Adrenal gland (tissue), 12 donors: ENCODE data around the gene CTXND1. TPM values are rescaled to one million over a fixed set of nuclear protein-coding genes. Genes with fewer than 3 reads are reported as not detected.

Experiments
- DNase-seq, 7 donors: peaks; one replicate each; pipeline ENCODE4 v3.0.0-alpha.2; 2019 to 2020
- H3K27ac ChIP-seq, 5 donors: fragments of 200-600 bp; sonication (generic) in 4 of 5; 1 replicate in 3 of 5; 2 replicates in 2 of 5; pipeline versions ENCODE4 v1.5.1 to v1.8.0; 2016 to 2020; ENCODE audit warnings: mild to moderate bottlenecking in 1 of 5
- H3K27me3 ChIP-seq: fragments of 200-600 bp; 2 replicates; pipeline ENCODE4 v1.8.0; 2021
- H3K36me3 ChIP-seq, 2 donors: fragments of 200-600 bp; replicated peaks in 1 of 2; 1 replicate in 1 of 2; 2 replicates in 1 of 2; pipeline versions ENCODE4 v1.5.1 to v1.8.0; 2018 to 2022
- H3K4me1 ChIP-seq, 2 donors: fragments of 200-600 bp; replicated peaks in 1 of 2; 1 replicate in 1 of 2; 2 replicates in 1 of 2; pipeline versions ENCODE4 v1.5.1 to v1.8.0; 2018 to 2021
- H3K4me3 ChIP-seq, 4 donors: fragments of 200-600 bp; sonication (generic) in 3 of 4; one replicate each; pipeline ENCODE4 v1.5.1; 2016 to 2018
- H3K9me3 ChIP-seq, 3 donors: fragments of 200-600 bp; sonication (generic) in 1 of 3; replicated peaks in 1 of 3; 1 replicate in 2 of 3; 2 replicates in 1 of 3; pipeline versions ENCODE4 v1.5.1 to v1.8.0; 2016 to 2021
- CTCF ChIP-seq, 6 experiments: fragments of 450-650 bp in 4 of 6; fragments of 200-600 bp in 2 of 6; sonication (generic) in 1 of 6; IDR thresholded peaks; 1 replicate in 5 of 6; 2 replicates in 1 of 6; pipeline versions ENCODE4 v1.5.1 to v1.8.0; 2016 to 2021; ENCODE audit warnings: antibody characterized with exemption in 6 of 6, mild to moderate bottlenecking in 2 of 6, moderate library complexity in 1 of 6
- POLR2A ChIP-seq, 2 donors: fragments of 450-650 bp; IDR thresholded peaks; one replicate each; pipeline ENCODE4 v1.6.1; 2017; ENCODE audit warnings: antibody characterized with exemption in 2 of 2, mild to moderate bottlenecking in 2 of 2, moderate library complexity in 1 of 2
- WGBS, 4 donors: extraction: QIAGEN DNeasy Blood & Tissue Kit in 2 of 4; methylation state at CpG; one replicate each; pipeline versions ENCODE4 v1.1.5 to v1.1.7; 2013 to 2017; 5-methylcytosine and 5-hydroxymethylcytosine counted together
- intact Hi-C, 2 donors: fragments of 100-400 bp; cut with DNase I; formaldehyde crosslinking; loops; one replicate each; pipeline versions ENCODE4 v1.14.1 to v1.15.0; 2022 to 2023
- polyA plus RNA-seq, 3 donors: library from polyadenylated mRNA; stranded (reverse); fragments of 200-250 nt in 2 of 3; fragments of 350-450 nt in 1 of 3; fragmentation: Illumina TruSeq in 1 of 3; extraction: RNeasy Lipid Tissue Mini Kit (QIAGEN cat#74804) in 1 of 3; gene quantifications; one replicate each; pipeline ENCODE4 v1.2.3, GENCODE V29; 2013 to 2014
- total RNA-seq, 9 donors: library from RNA; depleted of rRNA in 4 of 9; stranded (reverse); fragments of >200 nt in 4 of 9; fragments of 120-200 nt in 1 of 9; fragmentation: NEBNext Ultra II Directional in 1 of 9; extraction: Animal tissue kit (Norgen Biotek cat#: 25700) in 1 of 9; gene quantifications; one replicate each; pipeline versions ENCODE4 v1.1.0 to v1.2.4, GENCODE V29; 2013 to 2023
- donor health status: healthy with polysubstance abuse.
- donor health status: Bipolar disorder and iron deficiency.
- donor health status: DM: yes; HTN: yes; CAD: no.
- donor health status: DM: no; HTN: no; CAD: no.
- donor health status: DM: no; HTN: no; CAD: no.
- donor health status: DM: yes; HTN: yes; CAD: no.

The CTXND1 gene
- total and polyA plus RNA-seq, 12 donors: 0.55 to 17.4 (median 4.3) TPM

- no peaks in the 10 kb centered on the region for H3K27me3 ChIP-seq
- WGBS, 4 donors: 87 to 95% (median 93%) methylated on average over 2 of the region's 2 CpGs
Observed at GRCh38 chr15:80219955-80220354, 32.1 kb downstream of the CTXND1 start.

GRCh38 chr15:80217327-80217900 lies 34.6 kb downstream of the CTXND1 start:
- H3K27me3 ChIP-seq: no peaks in the 10 kb centered on the region
- intact Hi-C loops: no loop called here

More at GRCh38 chr15:80219955-80220354, 32.1 kb downstream of the CTXND1 start:
- Histone ChIP-seq H3K4me1 (no peaks in the 10 kb centered on the region), H3K9me3 (no peaks in the 10 kb centered on the region), H3K27ac (no peak overlapping the region), H3K4me3 (no peak overlapping the region), H3K36me3 (no peaks in the 10 kb centered on the region)
- intact Hi-C loops: no loop called here
- TF ChIP-seq CTCF (IDR thresholded peaks at IDR 0.05) (no peak), POLR2A (IDR thresholded peaks at IDR 0.05) (no peak)
- no peak for DNase-seq

GRCh38 chr15:80216911-80217310 lies 35.1 kb downstream of the CTXND1 start:
- intact Hi-C loops: no loop called here
- TF ChIP-seq CTCF (IDR thresholded peaks at IDR 0.05) (no peak), POLR2A (IDR thresholded peaks at IDR 0.05) (no peak)
- Histone ChIP-seq H3K4me3 (no peak overlapping the region), H3K36me3 (no peaks in the 10 kb centered on the region), H3K4me1 (no peaks in the 10 kb centered on the region), H3K27me3 (no peaks in the 10 kb centered on the region), H3K27ac (no peak overlapping the region), H3K9me3 (no peaks in the 10 kb centered on the region)
- DNase-seq: no peak
- 92 to 100% (median 95%) methylated on average over 1 of the region's 1 CpG for WGBS, 4 donors

More at GRCh38 chr15:80217327-80217900, 34.6 kb downstream of the CTXND1 start:
- Histone ChIP-seq H3K36me3 (no peaks in the 10 kb centered on the region), H3K27ac (no peak overlapping the region), H3K4me3 (no peak overlapping the region), H3K9me3 (no peaks in the 10 kb centered on the region), H3K4me1 (no peaks in the 10 kb centered on the region)
- WGBS, 4 donors: 93 to 98% (median 94%) methylated on average over 4 of the region's 4 CpGs
- DNase-seq: no peak
- TF ChIP-seq CTCF (IDR thresholded peaks at IDR 0.05): no peak

GRCh38 chr15:80216141-80216540 lies 35.9 kb downstream of the CTXND1 start:
- H3K4me1 ChIP-seq: no peaks in the 10 kb centered on the region
- intact Hi-C loops: no loop called here
- H3K27ac ChIP-seq: no peak overlapping the region
- TF ChIP-seq CTCF (IDR thresholded peaks at IDR 0.05) (no peak), POLR2A (IDR thresholded peaks at IDR 0.05) (no peak)
- no peak overlapping the region for H3K4me3 ChIP-seq
- no peaks in the 10 kb centered on the region for H3K36me3 ChIP-seq
- DNase-seq: no peak
- no peaks in the 10 kb centered on the region for H3K9me3 ChIP-seq
- WGBS, 4 donors: 94 to 97% (median 96%) methylated on average over 5 of the region's 5 CpGs
- H3K27me3 ChIP-seq: no peaks in the 10 kb centered on the region
